NCI-H2107 treated with DMSO at 0.1 percent for 48 hours (cell line): ENCODE measurements around the gene P2RY2.
"Not testable (repeated sequence)": the region's sequence is repeated elsewhere in the genome, so short reads cannot be mapped to it uniquely, and the experiment has no call there.

Experiments used
- DNase-seq: peaks from one replicate; lab custom pipeline; 2025; ENCODE audit not compliant: unreplicated experiment; lab: John Stamatoyannopoulos, UW

P2RY2 gene

GRCh38 chr11:73226297-73227006 is 8.4 kb downstream of the P2RY2 start:
- no peak for DNase-seq

- DNase-seq, result no peak
These were observed 9.6 kb downstream of the P2RY2 start for GRCh38 chr11:73227571-73228211.

GRCh38 chr11:73228268-73229134 is 10.4 kb downstream of the P2RY2 start:
- DNase-seq, result no peak

- DNase-seq, result no peak
These were observed 11.3 kb downstream of the P2RY2 start for GRCh38 chr11:73229321-73229895.

GRCh38 chr11:73229896-73230875 is 12.1 kb downstream of the P2RY2 start:
- DNase-seq, result no peak

- no peak for DNase-seq
These were observed 12.8 kb downstream of the P2RY2 start for GRCh38 chr11:73230931-73231330.

- DNase-seq, result not testable (repeated sequence)
These were observed 14.4 kb downstream of the P2RY2 start for GRCh38 chr11:73232487-73232886.

- no peak for DNase-seq
These were observed 15.1 kb downstream of the P2RY2 start for GRCh38 chr11:73233211-73233610.

- DNase-seq, result no peak
These were observed 15.8 kb downstream of the P2RY2 start for GRCh38 chr11:73233692-73234470.

- DNase-seq, result no peak
These were observed 16.5 kb downstream of the P2RY2 start for GRCh38 chr11:73234471-73235181.

GRCh38 chr11:73235236-73235786 is 17.2 kb downstream of the P2RY2 start:
- DNase-seq, result no peak

- DNase-seq, result no peak
These were observed 18.2 kb downstream of the P2RY2 start for GRCh38 chr11:73236205-73236765.

- no peak for DNase-seq
These were observed 18.8 kb downstream of the P2RY2 start for GRCh38 chr11:73236854-73237253.

- no peak for DNase-seq
These were observed 19.6 kb downstream of the P2RY2 start for GRCh38 chr11:73237471-73238290.

- DNase-seq, result no peak
These were observed 21.0 kb downstream of the P2RY2 start for GRCh38 chr11:73239111-73239521.

GRCh38 chr11:73239571-73240189 is 21.6 kb downstream of the P2RY2 start:
- no peak for DNase-seq
